Parathyroid adenoma (tissue), 2 donors: ENCODE measurements around the gene FGF19.

Source experiments
- H2AFZ ChIP-seq: fragments of 300-600 bp; sonication (generic); one replicate; pipeline ENCODE4 v1.7.0; 2017; ENCODE audit warnings: antibody characterized with exemption, mild to moderate bottlenecking
- H3K27ac ChIP-seq: fragments of 300-600 bp; sonication (generic); one replicate; pipeline ENCODE4 v1.7.0; 2017
- H3K27me3 ChIP-seq: fragments of 300-600 bp; sonication (generic); one replicate; pipeline ENCODE4 v1.7.0; 2017; ENCODE audit warnings: low read length; ENCODE audit not compliant: control insufficient read depth, insufficient read depth
- H3K36me3 ChIP-seq: fragments of 300-600 bp; sonication (generic); one replicate; pipeline ENCODE4 v1.7.0; 2017; ENCODE audit warnings: low read length; ENCODE audit not compliant: control insufficient read depth, insufficient read depth
- H3K4me1 ChIP-seq: fragments of 300-600 bp; sonication (generic); one replicate; pipeline ENCODE4 v1.7.0; 2017; ENCODE audit warnings: control low read depth
- H3K4me2 ChIP-seq: fragments of 300-600 bp; sonication (generic); one replicate; pipeline ENCODE4 v1.7.0; 2017; ENCODE audit warnings: low read length
- H3K4me3 ChIP-seq: fragments of 300-600 bp; sonication (generic); one replicate; pipeline ENCODE4 v1.7.0; 2017; ENCODE audit warnings: low read depth, low read length
- H3K79me2 ChIP-seq: fragments of 300-600 bp; sonication (generic); one replicate; pipeline ENCODE4 v1.7.0; 2017; ENCODE audit warnings: control low read depth
- H3K9ac ChIP-seq: fragments of 300-600 bp; sonication (generic); one replicate; pipeline ENCODE4 v1.7.0; 2017; ENCODE audit warnings: mild to moderate bottlenecking
- H3K9me3 ChIP-seq: fragments of 300-600 bp; sonication (generic); one replicate; pipeline ENCODE4 v1.7.0; 2017; ENCODE audit warnings: low read length; ENCODE audit not compliant: control insufficient read depth
- TF ChIP-seq, protein P1 (sequence below): fragments of 300-600 bp; sonication (generic); IDR thresholded peaks from one replicate; pipeline ENCODE4 v1.7.0; 2017; ENCODE audit warnings: antibody characterized with exemption, mild to moderate bottlenecking
- donor health status: primary hyperparathyroidism.

The FGF19 gene

DNA sequence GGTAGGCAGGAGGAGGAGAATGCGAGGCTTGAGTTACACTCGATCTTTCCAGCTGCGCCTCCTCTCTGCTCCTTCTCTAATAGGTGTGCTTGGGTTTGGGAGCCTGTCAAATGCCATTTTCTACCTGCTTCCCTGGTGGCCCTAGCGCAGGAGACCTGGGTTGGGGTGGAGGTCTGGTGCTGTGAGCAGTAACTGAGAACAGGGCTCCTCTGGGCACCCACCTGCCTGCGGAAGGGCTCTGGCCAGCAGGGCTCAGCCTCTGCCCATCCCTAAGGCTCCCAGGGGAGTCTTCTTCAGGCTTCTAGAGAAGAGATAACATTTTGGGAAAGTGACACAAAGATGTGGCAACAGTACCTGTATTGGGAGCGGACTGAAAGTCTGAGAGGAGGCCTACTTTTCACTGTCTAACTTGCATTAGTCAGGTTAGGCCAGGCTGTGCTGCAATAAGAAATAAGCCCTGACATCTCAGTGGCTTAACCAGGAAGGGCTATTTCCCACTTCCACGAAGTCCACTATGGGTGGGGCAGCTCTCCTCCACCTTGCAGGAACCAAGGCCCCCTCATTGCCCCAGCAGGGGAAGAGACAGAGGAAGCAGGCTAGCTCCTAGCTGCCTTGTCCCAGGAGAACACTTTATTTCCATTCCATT lies 21.0 kb downstream of the FGF19 start:
- Histone ChIP-seq H3K36me3 (no peaks in the 10 kb centered on the region), H3K27me3 (no peaks in the 10 kb centered on the region), H3K79me2 (no peaks in the 10 kb centered on the region), H2AFZ (no peak overlapping the region), H3K9me3 (no peaks in the 10 kb centered on the region), H3K27ac (no peak overlapping the region), H3K4me3 (no peak overlapping the region), H3K4me1 (no peaks in the 10 kb centered on the region), H3K4me2 (no peak overlapping the region), H3K9ac (no peak overlapping the region)
- TF ChIP-seq, protein P1, sequence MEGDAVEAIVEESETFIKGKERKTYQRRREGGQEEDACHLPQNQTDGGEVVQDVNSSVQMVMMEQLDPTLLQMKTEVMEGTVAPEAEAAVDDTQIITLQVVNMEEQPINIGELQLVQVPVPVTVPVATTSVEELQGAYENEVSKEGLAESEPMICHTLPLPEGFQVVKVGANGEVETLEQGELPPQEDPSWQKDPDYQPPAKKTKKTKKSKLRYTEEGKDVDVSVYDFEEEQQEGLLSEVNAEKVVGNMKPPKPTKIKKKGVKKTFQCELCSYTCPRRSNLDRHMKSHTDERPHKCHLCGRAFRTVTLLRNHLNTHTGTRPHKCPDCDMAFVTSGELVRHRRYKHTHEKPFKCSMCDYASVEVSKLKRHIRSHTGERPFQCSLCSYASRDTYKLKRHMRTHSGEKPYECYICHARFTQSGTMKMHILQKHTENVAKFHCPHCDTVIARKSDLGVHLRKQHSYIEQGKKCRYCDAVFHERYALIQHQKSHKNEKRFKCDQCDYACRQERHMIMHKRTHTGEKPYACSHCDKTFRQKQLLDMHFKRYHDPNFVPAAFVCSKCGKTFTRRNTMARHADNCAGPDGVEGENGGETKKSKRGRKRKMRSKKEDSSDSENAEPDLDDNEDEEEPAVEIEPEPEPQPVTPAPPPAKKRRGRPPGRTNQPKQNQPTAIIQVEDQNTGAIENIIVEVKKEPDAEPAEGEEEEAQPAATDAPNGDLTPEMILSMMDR, result no peak

DNA sequence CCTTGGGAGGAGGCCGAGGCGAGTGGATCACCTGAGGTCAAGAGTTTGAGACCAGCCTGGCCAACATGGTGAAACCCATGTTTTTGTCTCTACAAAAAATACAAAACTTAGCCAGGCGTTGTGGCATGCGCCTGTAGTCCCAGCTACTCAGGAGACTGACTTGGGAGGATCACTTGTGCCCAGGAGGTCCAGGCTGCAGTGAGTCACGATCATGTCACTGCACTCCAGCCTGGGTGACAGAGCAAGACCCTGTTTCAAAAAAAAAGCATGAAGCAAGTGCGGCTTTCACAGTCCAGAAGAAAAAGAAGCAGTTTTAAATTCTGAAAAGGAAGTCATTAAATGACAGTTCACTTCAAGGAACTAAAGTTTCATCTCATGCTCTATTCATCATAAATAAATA lies 21.6 kb downstream of the FGF19 start:
- Histone ChIP-seq H3K36me3 (no peaks in the 10 kb centered on the region), H3K4me3 (no peak overlapping the region), H3K9me3 (no peaks in the 10 kb centered on the region), H3K27ac (no peak overlapping the region), H3K4me2 (no peak overlapping the region), H3K4me1 (no peaks in the 10 kb centered on the region), H2AFZ (no peak overlapping the region), H3K27me3 (no peaks in the 10 kb centered on the region), H3K9ac (no peak overlapping the region), H3K79me2 (no peaks in the 10 kb centered on the region)
- TF ChIP-seq, protein P1, result no peak

DNA sequence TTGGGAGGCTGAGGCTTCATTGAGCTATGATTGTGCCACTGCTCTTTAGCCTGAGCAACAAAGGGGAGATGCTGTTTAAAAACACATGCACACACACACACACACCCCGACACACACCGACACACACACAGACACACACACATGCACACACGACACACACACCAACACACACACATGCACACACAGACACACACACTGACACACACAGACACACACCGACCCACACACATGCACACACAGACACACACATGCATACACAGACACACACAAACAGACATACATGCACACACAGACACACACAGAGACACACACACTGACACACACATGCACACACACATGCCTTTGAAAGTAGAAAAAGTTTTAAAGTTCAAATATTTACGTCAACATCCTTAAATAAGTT lies 23.1 kb downstream of the FGF19 start:
- Histone ChIP-seq H2AFZ (no peak overlapping the region), H3K79me2 (no peaks in the 10 kb centered on the region), H3K27me3 (no peaks in the 10 kb centered on the region), H3K9ac (no peak overlapping the region), H3K4me2 (no peak overlapping the region), H3K4me3 (no peak overlapping the region), H3K4me1 (no peaks in the 10 kb centered on the region), H3K27ac (no peak overlapping the region), H3K36me3 (no peaks in the 10 kb centered on the region), H3K9me3 (no peaks in the 10 kb centered on the region)
- TF ChIP-seq, protein P1, result no peak

DNA sequence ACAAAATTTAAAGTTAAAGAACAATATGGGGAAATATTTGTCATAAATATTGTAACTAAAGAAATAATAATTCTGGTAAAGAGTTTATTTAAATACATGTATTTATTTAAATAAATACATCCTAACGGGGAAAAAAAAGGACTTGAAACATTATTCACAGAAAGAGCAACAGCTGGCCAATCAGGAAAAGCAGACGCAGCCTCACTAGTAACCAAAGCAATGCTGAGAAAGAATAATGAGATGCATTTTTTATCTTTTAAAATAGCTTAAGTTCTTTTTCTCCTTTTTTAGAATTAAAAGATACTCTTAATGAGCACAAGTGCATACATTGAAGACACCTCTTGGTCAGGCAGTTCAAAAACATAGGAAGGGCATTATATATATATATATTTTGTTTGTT lies 26.1 kb downstream of the FGF19 start:
- H3K79me2 ChIP-seq, result no peaks in the 10 kb centered on the region
- H3K9ac ChIP-seq, result no peak overlapping the region
- no peaks in the 10 kb centered on the region for H3K9me3 ChIP-seq
- no peak overlapping the region for H3K27ac ChIP-seq
- no peaks in the 10 kb centered on the region for H3K36me3 ChIP-seq
- no peak overlapping the region for H2AFZ ChIP-seq
- H3K4me2 ChIP-seq, result no peak overlapping the region
- TF ChIP-seq, protein P1, result no peak
- H3K27me3 ChIP-seq, result no peaks in the 10 kb centered on the region
- H3K4me1 ChIP-seq, result peaks cover 4% of the 10 kb centered on the region
- H3K4me3 ChIP-seq, result no peak overlapping the region
